ENCODE data around the gene C2CD5.

- TF ChIP-seq, protein P1, sequence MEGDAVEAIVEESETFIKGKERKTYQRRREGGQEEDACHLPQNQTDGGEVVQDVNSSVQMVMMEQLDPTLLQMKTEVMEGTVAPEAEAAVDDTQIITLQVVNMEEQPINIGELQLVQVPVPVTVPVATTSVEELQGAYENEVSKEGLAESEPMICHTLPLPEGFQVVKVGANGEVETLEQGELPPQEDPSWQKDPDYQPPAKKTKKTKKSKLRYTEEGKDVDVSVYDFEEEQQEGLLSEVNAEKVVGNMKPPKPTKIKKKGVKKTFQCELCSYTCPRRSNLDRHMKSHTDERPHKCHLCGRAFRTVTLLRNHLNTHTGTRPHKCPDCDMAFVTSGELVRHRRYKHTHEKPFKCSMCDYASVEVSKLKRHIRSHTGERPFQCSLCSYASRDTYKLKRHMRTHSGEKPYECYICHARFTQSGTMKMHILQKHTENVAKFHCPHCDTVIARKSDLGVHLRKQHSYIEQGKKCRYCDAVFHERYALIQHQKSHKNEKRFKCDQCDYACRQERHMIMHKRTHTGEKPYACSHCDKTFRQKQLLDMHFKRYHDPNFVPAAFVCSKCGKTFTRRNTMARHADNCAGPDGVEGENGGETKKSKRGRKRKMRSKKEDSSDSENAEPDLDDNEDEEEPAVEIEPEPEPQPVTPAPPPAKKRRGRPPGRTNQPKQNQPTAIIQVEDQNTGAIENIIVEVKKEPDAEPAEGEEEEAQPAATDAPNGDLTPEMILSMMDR (IDR thresholded peaks at IDR 0.05) = no peak
- no peak for TF ChIP-seq POLR2A (IDR thresholded peaks at IDR 0.05)
- no peak for TF ChIP-seq POLR2AphosphoS5 (IDR thresholded peaks at IDR 0.05)
These were observed 133.9 kb downstream of the C2CD5 start for GRCh38 chr12:22410486-22410885.

Measured in stomach (tissue), 4 donors.